ENCODE measurements around the gene BABAM2.
"Not testable (repeated sequence)": the region's sequence is repeated elsewhere in the genome, so short reads cannot be mapped to it uniquely, and the experiment has no call there.

BABAM2 gene

GRCh38 chr2:28248511-28248910, 358.0 kb downstream of the BABAM2 start:
- Histone ChIP-seq H2AFZ (no peak overlapping the region), H3K4me3 (ENCODE audit: low read depth, low read length) (no peak overlapping the region), H3K27me3 (ENCODE audit: control insufficient read depth, insufficient read depth, low read length) (no peaks in the 10 kb centered on the region), H3K4me2 (ENCODE audit: low read length) (no peak overlapping the region), H3K36me3 (ENCODE audit: control insufficient read depth, insufficient read depth, low read length) (no peaks in the 10 kb centered on the region), H3K9ac (no peak overlapping the region), H3K9me3 (ENCODE audit: control insufficient read depth, low read length) (no peaks in the 10 kb centered on the region), H3K27ac (no peak overlapping the region), H3K4me1 (no peaks in the 10 kb centered on the region), H3K79me2 (no peaks in the 10 kb centered on the region)
- TF ChIP-seq CTCF (IDR thresholded peaks at IDR 0.05), result no peak

- no peak for TF ChIP-seq CTCF (IDR thresholded peaks at IDR 0.05)
- no peaks in the 10 kb centered on the region for H3K27me3 ChIP-seq (ENCODE audit: control insufficient read depth, insufficient read depth, low read length)
- no peak overlapping the region for H3K27ac ChIP-seq
- no peaks in the 10 kb centered on the region for H3K36me3 ChIP-seq (ENCODE audit: control insufficient read depth, insufficient read depth, low read length)
- H3K9ac ChIP-seq, result no peak overlapping the region
- H3K79me2 ChIP-seq, result no peaks in the 10 kb centered on the region
- no peak overlapping the region for H3K4me3 ChIP-seq (ENCODE audit: low read depth, low read length)
- no peaks in the 10 kb centered on the region for H3K4me1 ChIP-seq
- no peaks in the 10 kb centered on the region for H3K9me3 ChIP-seq (ENCODE audit: control insufficient read depth, low read length)
- H3K4me2 ChIP-seq (ENCODE audit: low read length), result no peak overlapping the region
- no peak overlapping the region for H2AFZ ChIP-seq
These were observed 359.5 kb downstream of the BABAM2 start for GRCh38 chr2:28250006-28250405.

- Histone ChIP-seq H3K36me3 (ENCODE audit: control insufficient read depth, insufficient read depth, low read length) (no peaks in the 10 kb centered on the region), H3K9ac (no peak overlapping the region), H3K27me3 (ENCODE audit: control insufficient read depth, insufficient read depth, low read length) (no peaks in the 10 kb centered on the region), H3K4me2 (ENCODE audit: low read length) (no peak overlapping the region), H3K79me2 (no peaks in the 10 kb centered on the region), H3K4me1 (no peaks in the 10 kb centered on the region), H2AFZ (no peak overlapping the region), H3K9me3 (ENCODE audit: control insufficient read depth, low read length) (no peaks in the 10 kb centered on the region), H3K27ac (no peak overlapping the region), H3K4me3 (ENCODE audit: low read depth, low read length) (no peak overlapping the region)
- TF ChIP-seq CTCF (IDR thresholded peaks at IDR 0.05), result no peak
These were observed 360.8 kb downstream of the BABAM2 start for GRCh38 chr2:28251337-28251736.

- H3K36me3 ChIP-seq (ENCODE audit: control insufficient read depth, insufficient read depth, low read length), result peaks cover 2% of the 10 kb centered on the region
- H3K4me3 ChIP-seq (ENCODE audit: low read depth, low read length), result no peak overlapping the region
- no peaks in the 10 kb centered on the region for H3K27me3 ChIP-seq (ENCODE audit: control insufficient read depth, insufficient read depth, low read length)
- TF ChIP-seq CTCF (IDR thresholded peaks at IDR 0.05), result no peak
- no peaks in the 10 kb centered on the region for H3K79me2 ChIP-seq
- no peaks in the 10 kb centered on the region for H3K9me3 ChIP-seq (ENCODE audit: control insufficient read depth, low read length)
- no peak overlapping the region for H3K27ac ChIP-seq
- no peaks in the 10 kb centered on the region for H3K4me1 ChIP-seq
- H3K4me2 ChIP-seq (ENCODE audit: low read length), result no peak overlapping the region
- no peak overlapping the region for H3K9ac ChIP-seq
- no peak overlapping the region for H2AFZ ChIP-seq
These were observed 361.8 kb downstream of the BABAM2 start for GRCh38 chr2:28252311-28252710.

- no peak overlapping the region for H3K4me2 ChIP-seq (ENCODE audit: low read length)
- H3K27me3 ChIP-seq (ENCODE audit: control insufficient read depth, insufficient read depth, low read length), result no peaks in the 10 kb centered on the region
- H3K9me3 ChIP-seq (ENCODE audit: control insufficient read depth, low read length), result no peaks in the 10 kb centered on the region
- H3K79me2 ChIP-seq, result no peaks in the 10 kb centered on the region
- H3K27ac ChIP-seq, result no peak overlapping the region
- no peak overlapping the region for H3K9ac ChIP-seq
- H3K4me3 ChIP-seq (ENCODE audit: low read depth, low read length), result no peak overlapping the region
- H2AFZ ChIP-seq, result no peak overlapping the region
- TF ChIP-seq CTCF (IDR thresholded peaks at IDR 0.05), result no peak
- peaks cover 2% of the 10 kb centered on the region for H3K36me3 ChIP-seq (ENCODE audit: control insufficient read depth, insufficient read depth, low read length)
- no peaks in the 10 kb centered on the region for H3K4me1 ChIP-seq
These were observed 363.0 kb downstream of the BABAM2 start for GRCh38 chr2:28253543-28253942.

GRCh38 chr2:28255231-28255630, 364.7 kb downstream of the BABAM2 start:
- H2AFZ ChIP-seq; H3K27me3 ChIP-seq (ENCODE audit: control insufficient read depth, insufficient read depth, low read length); H3K9me3 ChIP-seq (ENCODE audit: control insufficient read depth, low read length); H3K36me3 ChIP-seq (ENCODE audit: control insufficient read depth, insufficient read depth, low read length); H3K27ac ChIP-seq; H3K4me2 ChIP-seq (ENCODE audit: low read length); H3K4me3 ChIP-seq (ENCODE audit: low read depth, low read length); H3K9ac ChIP-seq; H3K79me2 ChIP-seq; H3K4me1 ChIP-seq: not testable (repeated sequence)

Data from parathyroid adenoma (tissue), 2 donors.